SK-N-SH treated with all-trans-retinoic acid at 6 μM for 48 hours (cell line): ENCODE data around the gene RNF121.

Experiments used
- ARNTL ChIP-seq: fragments of 450-650 bp; formaldehyde crosslinking; IDR thresholded peaks from 2 replicates; pipeline ENCODE4 v1.5.0; 2020; ENCODE audit warnings: low read depth, mild to moderate bottlenecking, moderate library complexity, borderline replicate concordance
- PATZ1 ChIP-seq: fragments of 250-450 bp; sonication (Bioruptor Pico); IDR thresholded peaks from 2 replicates; pipeline ENCODE4 v1.8.0; 2020; ENCODE audit warnings: mild to moderate bottlenecking, moderate library complexity, borderline replicate concordance
- ZFP3 ChIP-seq: fragments of 250-450 bp; sonication (Bioruptor Pico); IDR thresholded peaks from 2 replicates; pipeline ENCODE4 v1.5.0; 2020; ENCODE audit warnings: mild to moderate bottlenecking, moderate library complexity
- ZFP30 ChIP-seq: fragments of 450-650 bp; formaldehyde crosslinking; IDR thresholded peaks from 2 replicates; pipeline ENCODE4 v1.5.0; 2022; ENCODE audit warnings: mild to moderate bottlenecking, moderate library complexity

DNA sequence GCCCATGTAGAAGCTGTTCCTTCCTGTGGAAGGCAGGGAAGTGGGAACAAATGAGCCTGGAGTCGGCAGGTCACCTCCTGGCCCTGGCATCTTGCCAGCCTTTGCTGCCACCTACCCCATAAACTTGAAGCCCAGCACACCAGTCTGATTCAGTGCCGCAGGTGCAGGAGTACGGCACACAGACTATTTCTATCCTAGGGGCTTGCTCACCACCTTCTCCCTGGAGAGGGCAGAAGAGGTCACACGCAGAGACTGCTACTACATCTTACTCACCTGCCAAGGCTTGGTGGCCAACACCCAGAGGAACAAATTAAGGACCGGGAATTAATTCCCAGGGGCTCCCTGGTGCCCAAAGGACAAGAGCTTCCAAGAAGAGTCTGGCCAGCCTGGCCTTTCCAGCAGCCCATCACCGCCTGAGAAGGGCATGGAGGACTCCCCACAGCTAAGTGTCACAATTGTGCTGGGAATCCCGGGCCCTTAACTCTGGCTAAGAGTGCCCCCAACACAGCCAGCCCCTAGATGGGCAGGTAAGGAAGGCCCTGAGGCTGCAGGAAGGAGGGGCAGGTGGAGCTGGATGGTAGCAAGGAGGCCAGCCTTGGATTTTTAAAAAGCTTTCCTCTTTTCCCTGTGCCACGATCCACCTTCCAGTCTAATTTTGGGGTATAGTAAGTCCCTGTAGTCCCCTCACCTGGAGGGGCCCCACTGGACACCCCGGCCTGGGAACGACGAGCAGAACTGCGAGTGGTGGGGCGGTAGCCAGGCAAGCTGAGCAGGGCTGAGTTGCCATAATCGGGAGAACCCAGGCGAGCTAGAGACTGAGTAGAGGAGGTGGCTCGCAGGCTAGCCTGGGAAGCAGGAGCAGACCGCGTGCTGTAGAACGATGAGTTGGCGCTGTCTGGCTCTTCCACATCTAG lies 76.8 kb downstream of the RNF121 start:
- TF ChIP-seq ZFP3 (CRISPR knock-in tag) (no peak), ZFP30 (CRISPR knock-in tag) (no peak), ARNTL (CRISPR knock-in tag) (no peak), PATZ1 (no peak)
